HepG2 (cell line): ENCODE data around the gene TMEM232. TPM values are rescaled to one million over a fixed set of nuclear protein-coding genes. Genes with fewer than 3 reads are reported as not detected.

Experiments
- ADNP ChIP-seq: sonication (generic); formaldehyde crosslinking; IDR thresholded peaks from 2 replicates; pipeline ENCODE4 v1.4.0; 2020; ENCODE audit warnings: missing genetic modification reagents
- CCDC6 ChIP-seq: sonication (generic); formaldehyde crosslinking; IDR thresholded peaks from 2 replicates; pipeline ENCODE4 v1.8.1; 2022; ENCODE audit warnings: mild to moderate bottlenecking, missing genetic modification reagents, moderate library complexity
- CTCF ChIP-seq: sonication (generic); formaldehyde crosslinking; IDR thresholded peaks from 2 replicates; pipeline ENCODE4 v1.5.0; 2020; ENCODE audit warnings: mild to moderate bottlenecking, missing genetic modification reagents, moderate library complexity
- KDM4B ChIP-seq: sonication (generic); formaldehyde crosslinking; IDR thresholded peaks from 2 replicates; pipeline ENCODE4 v1.4.0; 2020; ENCODE audit warnings: missing genetic modification reagents
- NFIC ChIP-seq: IDR thresholded peaks from 2 replicates; pipeline ENCODE4 v1.6.1; 2012; ENCODE audit warnings: mild to moderate bottlenecking, low read length, inconsistent platforms
- STAT6 ChIP-seq: sonication (generic); formaldehyde crosslinking; IDR thresholded peaks from 2 replicates; pipeline ENCODE4 v1.4.0; 2020; ENCODE audit warnings: missing genetic modification reagents, mild to moderate bottlenecking, borderline replicate concordance
- TMF1 ChIP-seq: sonication (generic); formaldehyde crosslinking; IDR thresholded peaks from 2 replicates; pipeline ENCODE4 v1.8.1; 2022; ENCODE audit warnings: low read depth, missing genetic modification reagents
- YEATS2 ChIP-seq: sonication (generic); formaldehyde crosslinking; IDR thresholded peaks from 2 replicates; pipeline ENCODE4 v1.4.0; 2020; ENCODE audit warnings: missing genetic modification reagents, borderline replicate concordance
- ZBED4 ChIP-seq: sonication (generic); formaldehyde crosslinking; IDR thresholded peaks from 2 replicates; pipeline ENCODE4 v1.4.0; 2020; ENCODE audit warnings: missing genetic modification reagents, borderline replicate concordance
- ZKSCAN8 ChIP-seq: IDR thresholded peaks from 2 replicates; pipeline ENCODE4 v1.6.1; 2016; ENCODE audit warnings: borderline replicate concordance, missing genetic modification reagents, missing compliant biosample characterization
- ZNF382 ChIP-seq: sonication (generic); formaldehyde crosslinking; IDR thresholded peaks from 2 replicates; pipeline ENCODE4 v1.5.0; 2020; ENCODE audit warnings: missing genetic modification reagents, mild to moderate bottlenecking, borderline replicate concordance
- ZNF687 ChIP-seq: sonication (generic); formaldehyde crosslinking; IDR thresholded peaks from 2 replicates; pipeline ENCODE4 v1.5.1; 2020; ENCODE audit warnings: mild to moderate bottlenecking, missing genetic modification reagents, moderate library complexity
- ZNF772 ChIP-seq: sonication (generic); formaldehyde crosslinking; IDR thresholded peaks from 2 replicates; pipeline ENCODE4 v1.5.0; 2020; ENCODE audit warnings: mild to moderate bottlenecking, missing genetic modification reagents
- ZNF883 ChIP-seq: sonication (generic); formaldehyde crosslinking; IDR thresholded peaks from 2 replicates; pipeline ENCODE4 v1.5.1; 2020; ENCODE audit warnings: mild to moderate bottlenecking, missing genetic modification reagents; ENCODE audit errors: not compliant biosample characterization
- polyA plus RNA-seq, 8 experiments: library from polyadenylated mRNA; depleted of rRNA in 3 of 8; stranded (reverse) in 7 of 8; unstranded in 1 of 8; fragments of >200 nt; fragmentation: Illumina TruSeq in 4 of 8; extraction: Trizol in 4 of 8; gene quantifications; 2 replicates each; pipeline versions ENCODE4 v1.2.1 to v1.2.3, GENCODE V29; 2011 to 2016; ENCODE audit warnings: low read depth in 4 of 8, missing spikeins in 1 of 8, mixed read lengths in 1 of 8; ENCODE audit not compliant: insufficient read depth in 1 of 8
- total RNA-seq, 5 experiments: library from RNA; depleted of rRNA; stranded (reverse); fragments of >200 nt; fragmentation: Illumina TruSeq; extraction: Trizol; gene quantifications; 2 replicates each; pipeline ENCODE4 v1.2.3, GENCODE V29; 2016; ENCODE audit warnings: low read depth in 1 of 5

TMEM232 gene
- total and polyA plus RNA-seq, 2 of the 13 experiments (the other 11 are each of a cell fraction or from before 2014, with no cell fraction given), result 0.29 to 0.71 TPM

DNA sequence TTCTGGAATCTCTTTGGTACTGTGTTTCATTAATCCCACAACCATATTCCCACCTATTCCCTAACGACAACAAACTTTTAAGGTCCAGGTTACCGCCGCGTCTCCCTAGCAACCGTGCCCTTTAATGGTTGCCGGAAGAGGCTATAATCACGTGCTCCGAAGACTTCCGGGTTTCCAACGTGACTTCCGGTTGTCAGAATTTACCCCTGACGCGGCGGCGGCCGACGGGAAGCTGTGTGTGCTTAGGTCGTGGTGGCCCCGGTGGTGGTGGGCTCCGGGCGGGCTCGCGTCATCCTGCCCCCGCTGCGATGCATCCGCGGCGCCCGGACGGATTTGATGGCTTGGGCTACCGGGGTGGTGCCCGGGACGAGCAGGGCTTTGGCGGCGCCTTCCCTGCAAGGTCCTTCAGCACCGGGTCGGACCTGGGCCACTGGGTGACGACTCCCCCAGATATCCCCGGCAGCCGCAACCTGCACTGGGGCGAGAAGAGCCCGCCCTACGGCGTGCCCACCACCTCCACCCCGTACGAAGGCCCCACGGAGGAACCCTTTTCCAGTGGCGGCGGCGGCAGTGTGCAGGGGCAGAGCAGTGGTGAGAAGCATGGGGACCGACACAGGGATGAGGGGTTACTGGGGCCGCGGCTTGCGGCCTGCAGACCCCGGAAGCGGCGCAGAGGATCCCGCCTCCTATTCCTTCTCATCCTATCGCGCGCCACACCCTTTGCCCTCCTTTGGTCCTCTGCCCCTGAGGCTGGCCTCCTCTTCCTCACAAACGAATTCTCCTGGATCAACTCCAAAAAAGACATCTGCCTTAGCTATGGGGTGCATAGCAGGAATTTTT is 12.6 kb upstream of the TMEM232 start, which contains the start of gene SLC25A46 (continued):
- TF ChIP-seq ZNF687 (CRISPR knock-in tag) (peak; percentile 88), ADNP (no peak), CTCF (CRISPR knock-in tag) (0 out of 2 replicates have a peak, but pooled peaks have one; percentile 11), ZBED4 (CRISPR knock-in tag) (peak; percentile 69; the same call in 1 of the 2 replicates), ZNF772 (peak; percentile 66; the same call in 1 of the 2 replicates), ZNF382 (no peak), YEATS2 (peak; percentile 88; the same call in 1 of the 2 replicates), NFIC (0 out of 2 replicates have a peak, but pooled peaks have one; percentile 21), STAT6 (no peak), CCDC6 (CRISPR knock-in tag) (peak; percentile 82; the same call in 1 of the 2 replicates), KDM4B (CRISPR knock-in tag) (no peak; the same call in 1 of the 2 replicates), ZNF883 (peak; percentile 83), ZKSCAN8 (CRISPR knock-in tag) (peak; percentile 49; the same call in 1 of the 2 replicates), TMF1 (CRISPR knock-in tag) (0 out of 2 replicates have a peak, but pooled peaks have one; percentile 19)
